Memory B cell (primary cell): Measurements from ENCODE around the gene MMAB.
A peak's percentile ranks its signal among the peaks of the same experiment; 100 is the strongest.

ENCODE experiments used
- ATAC-seq: fragments of 150-1000 bp; cut with Tn5 transposase; 2 replicates; pipeline ENCODE4 v1.10.0; 2021; ENCODE audit warnings: low read depth, mild to moderate bottlenecking, moderate library complexity
- DNase-seq, 2 donors: peaks; one replicate each; pipeline ENCODE4 v3.0.0; 2022; ENCODE audit warnings: low spot score in 2 of 2
- H3K27ac Mint-ChIP-seq: one replicate; pipeline ENCODE4 v1.8.0; 2022; ENCODE audit warnings: mild to moderate bottlenecking, moderate library complexity, mixed read lengths
- H3K27me3 Mint-ChIP-seq: one replicate; pipeline ENCODE4 v1.8.0; 2022; ENCODE audit warnings: mixed read lengths
- H3K36me3 Mint-ChIP-seq: one replicate; pipeline ENCODE4 v1.8.0; 2022; ENCODE audit warnings: mild to moderate bottlenecking, mixed read lengths
- H3K4me1 Mint-ChIP-seq: one replicate; pipeline ENCODE4 v1.8.0; 2022; ENCODE audit warnings: mixed read lengths
- H3K4me3 Mint-ChIP-seq: one replicate; pipeline ENCODE4 v1.8.0; 2022; ENCODE audit warnings: mild to moderate bottlenecking, moderate library complexity, mixed read lengths
- H3K9me3 Mint-ChIP-seq: one replicate; pipeline ENCODE4 v1.8.0; 2022; ENCODE audit warnings: mixed read lengths

MMAB gene

DNA sequence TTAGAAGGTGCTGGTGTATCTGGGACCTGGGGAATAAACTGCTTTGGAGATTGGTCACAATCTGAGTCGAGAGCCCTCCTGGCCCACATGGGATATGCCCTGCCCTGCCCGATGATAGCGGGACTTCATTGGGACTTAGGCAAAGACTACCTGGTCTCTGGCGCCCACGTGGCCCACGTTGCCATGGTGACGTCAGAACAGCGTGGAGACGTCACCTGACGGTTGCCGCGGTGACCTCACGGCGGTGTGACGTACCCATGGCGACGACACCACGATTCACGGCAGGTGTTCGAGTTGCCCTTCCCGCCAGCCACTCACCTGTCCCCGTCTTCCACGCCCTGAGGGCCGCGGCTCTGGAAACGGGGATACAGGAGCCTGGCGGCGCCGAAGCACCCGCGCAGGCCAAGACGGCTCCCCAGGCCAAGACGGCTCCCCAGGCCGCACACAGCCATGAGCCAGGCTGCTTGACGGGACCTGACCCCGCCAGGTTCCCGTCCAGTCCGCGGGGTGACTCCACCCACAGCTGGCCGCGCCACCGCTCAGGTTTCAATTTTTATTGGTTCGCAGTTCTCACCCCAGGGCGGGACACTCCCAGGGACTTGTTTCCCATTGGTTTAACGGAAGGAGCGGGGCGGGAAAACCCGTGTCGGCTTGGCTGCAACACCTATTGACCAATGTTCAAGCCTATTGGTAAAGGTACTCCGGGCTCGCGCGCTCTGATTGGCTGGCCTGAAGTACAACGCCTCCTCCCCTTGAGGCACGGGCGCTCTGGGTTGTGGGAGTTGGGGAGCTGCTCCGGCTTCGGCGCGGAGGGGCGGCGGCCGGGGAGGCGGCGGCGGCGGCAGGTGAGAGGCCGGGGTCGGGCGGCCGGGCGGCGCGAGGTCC lies at the start of gene MMAB, which contains the start of gene MVK:
TSS of gene MMAB (minus strand) at position 476 of the 885 bp plus-strand sequence. CDS start at position 452, 24 bp downstream.
TSS of gene MVK (plus strand) at position 766 of the 885 bp plus-strand sequence. CDS start 1,029 bp downstream, outside the sequence.
- Mint-ChIP-seq H3K4me3 (peak within 1 kb of the TSS; percentile 99), H3K4me1 (peaks cover 15% of the 10 kb centered on the region), H3K9me3 (no peaks in the 10 kb centered on the region), H3K27me3 (no peaks in the 10 kb centered on the region), H3K27ac (peak within 1 kb of the TSS; percentile 98), H3K36me3 (peaks cover 6% of the 10 kb centered on the region)
- ATAC-seq (peak; percentile 87), DNase-seq (peak; percentile 94 to 95)

DNA sequence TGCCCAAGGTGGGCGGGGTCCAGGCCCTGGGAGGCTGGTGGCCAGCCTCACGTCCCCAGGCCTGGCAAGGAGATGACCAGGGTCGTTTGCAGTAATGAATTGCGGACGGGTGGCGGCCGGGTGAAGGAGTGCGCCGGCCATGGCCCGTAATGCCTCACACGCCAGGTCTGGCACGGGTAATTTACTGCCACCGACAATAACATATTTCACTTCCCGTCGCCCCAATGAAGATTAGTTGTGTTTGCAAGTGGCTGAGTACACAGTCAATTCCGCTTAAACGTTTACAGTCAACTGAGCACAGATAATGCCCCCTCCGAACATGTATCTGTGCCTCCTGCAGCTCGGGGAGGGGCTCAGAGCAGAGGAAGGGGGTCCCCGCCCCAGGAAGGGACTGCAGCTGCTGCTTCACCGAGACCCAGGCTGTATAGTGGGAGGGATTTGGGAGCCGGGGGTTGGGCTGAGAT lies 48.6 kb upstream of the MMAB start:
- Mint-ChIP-seq H3K27me3 (peaks cover 17% of the 10 kb centered on the region), H3K9me3 (no peaks in the 10 kb centered on the region), H3K27ac (no peak overlapping the region), H3K36me3 (no peaks in the 10 kb centered on the region), H3K4me3 (peak overlapping the region; percentile 55), H3K4me1 (peaks cover 5% of the 10 kb centered on the region)
- ATAC-seq = peak; percentile 37
- no peak for DNase-seq

DNA sequence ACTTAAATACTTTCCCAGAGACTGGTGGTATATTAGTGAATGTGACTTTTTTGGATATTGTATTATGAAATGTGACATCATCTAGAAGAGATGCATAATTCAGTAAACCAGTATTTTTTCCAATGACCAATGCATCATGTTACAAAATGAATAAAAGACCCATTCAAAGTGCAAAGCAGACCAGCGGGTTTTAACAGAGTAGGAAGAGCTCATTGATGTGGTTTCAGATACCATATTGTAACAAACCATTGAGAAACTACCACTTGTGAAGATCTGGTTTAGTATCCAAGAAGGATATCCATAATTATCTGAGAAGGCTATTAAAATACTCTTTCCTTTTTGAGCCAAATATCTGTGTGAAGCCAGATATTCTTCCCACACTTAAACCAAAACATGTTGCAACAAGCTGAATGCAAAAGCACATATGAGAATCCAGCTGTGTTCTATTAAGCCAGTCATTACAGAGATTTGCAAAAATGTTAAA lies 47.9 kb upstream of the MMAB start:
- H3K36me3 Mint-ChIP-seq = no peaks in the 10 kb centered on the region
- peaks cover 5% of the 10 kb centered on the region for H3K4me1 Mint-ChIP-seq
- ATAC-seq = no peak
- DNase-seq = no peak
- H3K27me3 Mint-ChIP-seq = peaks cover 15% of the 10 kb centered on the region
- H3K9me3 Mint-ChIP-seq = no peaks in the 10 kb centered on the region
- H3K27ac Mint-ChIP-seq = no peak overlapping the region
- H3K4me3 Mint-ChIP-seq = no peak overlapping the region

DNA sequence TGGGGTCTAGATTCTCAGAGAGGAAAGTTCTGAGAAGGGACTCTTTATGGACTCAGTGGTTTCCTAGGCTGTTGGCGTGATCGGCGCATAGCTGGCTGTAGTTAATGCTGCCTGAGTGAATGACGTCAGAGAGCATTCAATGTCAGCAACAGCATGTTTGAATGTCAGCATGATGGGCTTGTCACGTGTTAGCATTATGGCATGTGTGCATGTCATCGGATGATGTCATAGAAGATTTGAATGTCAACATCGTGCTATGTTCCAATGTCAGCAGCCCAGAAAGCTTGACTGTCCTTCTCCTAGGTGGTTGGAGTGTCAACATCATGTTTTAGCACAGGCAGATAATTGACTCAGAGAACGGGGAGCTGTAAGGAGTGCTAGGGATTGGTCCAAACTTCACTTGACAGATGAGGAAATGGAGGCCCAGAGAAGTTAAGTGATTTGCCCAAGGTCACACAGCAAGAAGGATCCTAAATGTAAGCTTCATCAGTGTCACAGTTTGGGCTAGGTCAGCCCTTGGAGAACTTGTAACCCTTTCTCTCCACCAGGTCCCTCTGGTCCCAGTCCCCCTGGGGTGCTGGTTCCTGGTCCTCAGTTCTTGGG lies 45.8 kb upstream of the MMAB start:
- H3K4me1 Mint-ChIP-seq = peaks cover 5% of the 10 kb centered on the region
- no peak for DNase-seq
- no peak overlapping the region for H3K27ac Mint-ChIP-seq
- H3K9me3 Mint-ChIP-seq = no peaks in the 10 kb centered on the region
- no peaks in the 10 kb centered on the region for H3K36me3 Mint-ChIP-seq
- H3K27me3 Mint-ChIP-seq = peaks cover 13% of the 10 kb centered on the region
- no peak overlapping the region for H3K4me3 Mint-ChIP-seq
- no peak for ATAC-seq

GRCh38 chr12:109618082-109618481 lies 44.8 kb upstream of the MMAB start:
- no peaks in the 10 kb centered on the region for H3K36me3 Mint-ChIP-seq
- no peak overlapping the region for H3K27ac Mint-ChIP-seq
- DNase-seq = no peak
- H3K4me3 Mint-ChIP-seq = no peak overlapping the region
- peaks cover 5% of the 10 kb centered on the region for H3K4me1 Mint-ChIP-seq
- no peak for ATAC-seq
- H3K9me3 Mint-ChIP-seq = no peaks in the 10 kb centered on the region
- peaks cover 14% of the 10 kb centered on the region for H3K27me3 Mint-ChIP-seq

DNA sequence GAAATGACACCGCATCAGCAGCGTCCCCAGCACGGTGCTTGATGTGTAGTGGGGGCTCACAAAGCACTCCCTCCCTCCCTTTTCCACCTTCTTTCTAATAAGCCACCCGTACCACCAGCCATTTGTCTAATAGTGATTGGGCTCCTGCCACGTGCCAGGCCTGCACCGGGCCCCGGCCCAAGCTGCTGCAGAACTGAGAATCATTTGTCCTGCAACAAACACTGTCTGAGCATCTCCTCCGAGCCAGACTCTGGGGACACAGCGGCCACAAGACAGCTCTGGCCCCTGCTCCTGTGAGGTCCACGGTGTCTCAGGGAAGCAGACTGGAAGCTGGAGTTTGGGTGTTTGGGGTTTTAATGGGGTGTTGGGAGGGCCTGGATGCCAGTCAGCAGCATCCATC lies 44.2 kb upstream of the MMAB start:
- Mint-ChIP-seq H3K36me3 (no peaks in the 10 kb centered on the region), H3K9me3 (no peaks in the 10 kb centered on the region), H3K4me1 (peaks cover 5% of the 10 kb centered on the region), H3K4me3 (no peak overlapping the region), H3K27ac (no peak overlapping the region), H3K27me3 (peaks cover 14% of the 10 kb centered on the region)
- no peak for DNase-seq
- ATAC-seq = no peak

GRCh38 chr12:109615556-109616229 lies 42.4 kb upstream of the MMAB start:
- Mint-ChIP-seq H3K27me3 (peaks cover 12% of the 10 kb centered on the region), H3K36me3 (no peaks in the 10 kb centered on the region), H3K9me3 (no peaks in the 10 kb centered on the region), H3K27ac (no peak overlapping the region), H3K4me1 (no peaks in the 10 kb centered on the region), H3K4me3 (no peak overlapping the region)
- DNase-seq (no peak), ATAC-seq (no peak)

GRCh38 chr12:109613649-109614455 lies 40.5 kb upstream of the MMAB start:
- no peaks in the 10 kb centered on the region for H3K9me3 Mint-ChIP-seq
- ATAC-seq = no peak
- no peak overlapping the region for H3K27ac Mint-ChIP-seq
- no peaks in the 10 kb centered on the region for H3K36me3 Mint-ChIP-seq
- H3K4me1 Mint-ChIP-seq = no peaks in the 10 kb centered on the region
- H3K27me3 Mint-ChIP-seq = peaks cover 10% of the 10 kb centered on the region
- H3K4me3 Mint-ChIP-seq = no peak overlapping the region
- DNase-seq = no peak

GRCh38 chr12:109612975-109613502 lies 39.7 kb upstream of the MMAB start:
- H3K4me3 Mint-ChIP-seq = no peak overlapping the region
- DNase-seq (no peak), ATAC-seq (no peak)
- H3K36me3 Mint-ChIP-seq = no peaks in the 10 kb centered on the region
- no peaks in the 10 kb centered on the region for H3K4me1 Mint-ChIP-seq
- H3K9me3 Mint-ChIP-seq = no peaks in the 10 kb centered on the region
- peaks cover 15% of the 10 kb centered on the region for H3K27me3 Mint-ChIP-seq
- H3K27ac Mint-ChIP-seq = no peak overlapping the region

- H3K4me1 Mint-ChIP-seq = no peaks in the 10 kb centered on the region
- no peak overlapping the region for H3K4me3 Mint-ChIP-seq
- H3K27ac Mint-ChIP-seq = no peak overlapping the region
- no peaks in the 10 kb centered on the region for H3K9me3 Mint-ChIP-seq
- no peaks in the 10 kb centered on the region for H3K36me3 Mint-ChIP-seq
- peaks cover 18% of the 10 kb centered on the region for H3K27me3 Mint-ChIP-seq
- ATAC-seq (no peak), DNase-seq (no peak)
These were observed 38.7 kb upstream of the MMAB start for GRCh38 chr12:109612003-109612402.

- Mint-ChIP-seq H3K27me3 (peaks cover 17% of the 10 kb centered on the region), H3K27ac (no peak overlapping the region), H3K4me3 (no peak overlapping the region), H3K4me1 (no peaks in the 10 kb centered on the region), H3K36me3 (no peaks in the 10 kb centered on the region), H3K9me3 (no peaks in the 10 kb centered on the region)
- DNase-seq (no peak), ATAC-seq (no peak)
These were observed 37.9 kb upstream of the MMAB start for GRCh38 chr12:109611223-109611622.

DNA sequence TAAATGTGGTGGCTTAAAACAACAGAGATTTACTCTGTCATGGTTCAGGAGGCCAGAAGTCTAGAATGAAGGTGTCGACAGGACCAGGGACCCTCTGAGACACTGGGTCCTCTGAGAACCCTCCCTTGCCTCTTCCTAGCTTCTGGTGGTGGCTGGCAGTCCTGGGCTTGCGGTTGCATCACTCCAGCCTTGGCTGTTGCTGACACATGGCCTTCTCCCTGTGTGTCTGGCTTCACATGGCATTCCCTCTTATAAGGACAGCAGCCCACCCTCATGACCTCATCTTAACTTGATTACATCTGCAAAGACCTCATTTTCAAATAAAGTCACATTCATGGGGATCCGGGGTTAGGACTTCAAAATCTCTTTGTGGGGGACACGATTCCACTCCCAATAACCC lies 37.2 kb upstream of the MMAB start:
- no peak overlapping the region for H3K27ac Mint-ChIP-seq
- H3K4me3 Mint-ChIP-seq = no peak overlapping the region

DNA sequence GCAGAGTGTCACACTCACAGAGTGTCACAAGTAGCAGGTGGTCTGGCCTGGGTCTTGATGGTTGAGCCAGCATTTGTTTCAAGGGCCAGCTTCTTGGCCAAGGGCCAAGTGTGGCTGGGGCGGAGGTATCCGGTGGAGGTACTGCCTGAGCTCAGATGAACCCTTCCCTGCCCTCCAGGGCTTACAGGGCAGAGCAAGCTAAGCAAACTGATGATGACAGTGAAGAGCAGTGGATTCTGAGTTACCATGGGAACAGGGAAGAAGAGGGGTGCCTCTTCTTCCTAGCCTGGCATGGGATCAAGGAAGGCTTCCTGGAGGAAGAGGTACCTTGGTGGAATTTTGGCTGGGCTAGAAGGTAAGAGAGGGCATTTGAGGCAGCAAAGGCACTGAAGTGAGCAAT lies 36.0 kb upstream of the MMAB start:
- Mint-ChIP-seq H3K4me3 (no peak overlapping the region), H3K27me3 (peaks cover 11% of the 10 kb centered on the region)
- DNase-seq = no peak

More for the DNA sequence above, 37.2 kb upstream of the MMAB start:
- H3K9me3 Mint-ChIP-seq = no peaks in the 10 kb centered on the region
- H3K36me3 Mint-ChIP-seq = no peaks in the 10 kb centered on the region
- peaks cover 13% of the 10 kb centered on the region for H3K27me3 Mint-ChIP-seq
- no peak for ATAC-seq
- DNase-seq = no peak
- no peaks in the 10 kb centered on the region for H3K4me1 Mint-ChIP-seq

More for the DNA sequence above, 36.0 kb upstream of the MMAB start:
- ATAC-seq = no peak
- Mint-ChIP-seq H3K4me1 (no peaks in the 10 kb centered on the region), H3K27ac (no peak overlapping the region), H3K9me3 (no peaks in the 10 kb centered on the region), H3K36me3 (no peaks in the 10 kb centered on the region)
